ENCODE data around the gene SIRT4. TPM values are rescaled to one million over a fixed set of nuclear protein-coding genes. Genes with fewer than 3 reads are reported as not detected.
A peak's percentile ranks its signal among the peaks of the same experiment; 100 is the strongest.

The SIRT4 gene
- total RNA-seq, 2 donors from 2014 or later: 2.3 to 2.7 TPM

DNA sequence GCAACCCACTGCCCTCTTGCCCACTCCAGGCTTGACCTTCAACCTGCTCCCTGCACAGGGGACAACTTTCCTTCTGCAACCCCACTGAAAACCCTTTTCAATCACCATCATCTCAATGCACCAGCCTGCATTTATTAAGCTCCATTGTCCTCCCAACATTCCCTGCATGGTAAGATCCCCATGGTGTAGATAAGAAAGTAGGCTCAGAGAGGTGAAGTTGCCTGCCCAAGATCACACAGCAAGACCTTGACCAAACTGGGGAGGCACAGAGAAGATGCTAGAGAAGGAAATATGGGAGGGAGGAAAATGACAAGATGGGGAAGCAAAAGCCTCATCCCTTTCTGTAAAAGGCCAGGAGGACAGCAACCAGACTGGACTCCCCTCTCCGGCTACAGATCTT is 57.0 kb downstream of the SIRT4 start:
- Histone ChIP-seq H3K27ac (ENCODE audit: low read depth, low read length) (peak overlapping the region; percentile 67), H3K9me3 (ENCODE audit: control insufficient read depth, low read length) (no peaks in the 10 kb centered on the region), H3K9ac (ENCODE audit: extremely low read depth, low read length, poor library complexity, severe bottlenecking) (no peak overlapping the region), H3K27me3 (ENCODE audit: control insufficient read depth, insufficient read depth, low read length, poor library complexity, severe bottlenecking) (no peaks in the 10 kb centered on the region), H3K36me3 (ENCODE audit: control insufficient read depth, insufficient read depth, low read length) (peaks cover 83% of the 10 kb centered on the region), H3K4me1 (ENCODE audit: control insufficient read depth, insufficient read depth, low read length) (peaks cover 24% of the 10 kb centered on the region), H3K4me3 (ENCODE audit: low read length) (no peak overlapping the region)
- 100% methylated on average over 1 of the region's 1 CpG; no CpG with 5 or more reads in 1 of the 2 experiments for WGBS, 2 experiments (ENCODE audit: insufficient coverage in 1 of 2, insufficient read length in 1 of 2)
- H3K36me3 Mint-ChIP-seq (ENCODE audit: low read depth): peaks cover 84% of the 10 kb centered on the region
- peaks cover 40% of the 10 kb centered on the region for H3K4me1 Mint-ChIP-seq
- no peaks in the 10 kb centered on the region for H3K27me3 Mint-ChIP-seq (ENCODE audit: insufficient read depth)
- no peaks in the 10 kb centered on the region for H3K9me3 Mint-ChIP-seq
- peak overlapping the region; percentile 25 for H3K27ac Mint-ChIP-seq
- peak; percentile 51 for DNase-seq
- TF ChIP-seq, protein P1, sequence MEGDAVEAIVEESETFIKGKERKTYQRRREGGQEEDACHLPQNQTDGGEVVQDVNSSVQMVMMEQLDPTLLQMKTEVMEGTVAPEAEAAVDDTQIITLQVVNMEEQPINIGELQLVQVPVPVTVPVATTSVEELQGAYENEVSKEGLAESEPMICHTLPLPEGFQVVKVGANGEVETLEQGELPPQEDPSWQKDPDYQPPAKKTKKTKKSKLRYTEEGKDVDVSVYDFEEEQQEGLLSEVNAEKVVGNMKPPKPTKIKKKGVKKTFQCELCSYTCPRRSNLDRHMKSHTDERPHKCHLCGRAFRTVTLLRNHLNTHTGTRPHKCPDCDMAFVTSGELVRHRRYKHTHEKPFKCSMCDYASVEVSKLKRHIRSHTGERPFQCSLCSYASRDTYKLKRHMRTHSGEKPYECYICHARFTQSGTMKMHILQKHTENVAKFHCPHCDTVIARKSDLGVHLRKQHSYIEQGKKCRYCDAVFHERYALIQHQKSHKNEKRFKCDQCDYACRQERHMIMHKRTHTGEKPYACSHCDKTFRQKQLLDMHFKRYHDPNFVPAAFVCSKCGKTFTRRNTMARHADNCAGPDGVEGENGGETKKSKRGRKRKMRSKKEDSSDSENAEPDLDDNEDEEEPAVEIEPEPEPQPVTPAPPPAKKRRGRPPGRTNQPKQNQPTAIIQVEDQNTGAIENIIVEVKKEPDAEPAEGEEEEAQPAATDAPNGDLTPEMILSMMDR (conservative IDR thresholded peaks at IDR 0.05): no peak
- H3K4me3 Mint-ChIP-seq: no peak overlapping the region

DNA sequence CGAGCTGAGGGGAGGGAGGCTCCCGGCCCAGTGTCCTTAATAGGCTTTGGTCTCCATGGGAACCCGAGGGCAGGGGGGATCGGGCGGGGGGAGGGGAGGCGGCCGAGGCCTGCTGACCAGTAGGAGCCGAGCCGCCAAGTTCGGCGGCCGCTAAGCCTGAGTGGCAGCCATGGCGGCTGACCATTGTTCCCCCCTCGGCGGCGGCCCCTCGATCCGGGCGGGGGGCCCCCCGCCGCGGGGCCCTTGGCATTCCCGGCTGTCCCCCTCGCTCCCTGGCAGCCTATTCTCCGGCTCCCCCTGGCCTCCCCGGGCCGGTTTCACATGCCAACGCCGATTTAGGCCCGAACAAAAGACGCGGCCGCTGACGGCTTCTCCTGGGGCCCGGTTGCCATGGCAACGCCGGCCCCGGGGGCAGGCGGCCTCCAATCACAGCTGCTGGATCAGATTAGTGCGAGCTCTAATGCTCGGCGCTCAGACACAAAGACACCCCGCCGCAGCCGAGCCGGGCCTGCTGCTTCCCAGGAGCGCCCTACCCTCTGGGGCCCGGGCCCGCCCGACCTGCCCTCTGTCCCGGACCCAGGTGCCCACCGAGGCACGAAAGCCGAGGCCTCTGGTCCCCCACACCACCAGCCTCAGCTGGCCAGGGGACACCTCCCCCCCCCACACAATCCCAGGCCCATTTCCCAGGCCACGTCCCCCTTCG is 59.5 kb downstream of the SIRT4 start:
- H3K4me1 Mint-ChIP-seq: peaks cover 62% of the 10 kb centered on the region
- H3K4me1 ChIP-seq (ENCODE audit: control insufficient read depth, insufficient read depth, low read length): peaks cover 35% of the 10 kb centered on the region
- peak overlapping the region; percentile 47 for H3K4me3 ChIP-seq (ENCODE audit: low read length)
- H3K27ac ChIP-seq (ENCODE audit: low read depth, low read length): peak overlapping the region; percentile 100
- H3K36me3 Mint-ChIP-seq (ENCODE audit: low read depth): peaks cover 86% of the 10 kb centered on the region
- peaks cover 85% of the 10 kb centered on the region for H3K36me3 ChIP-seq (ENCODE audit: control insufficient read depth, insufficient read depth, low read length)
- DNase-seq: peak; percentile 99
- H3K9me3 ChIP-seq (ENCODE audit: control insufficient read depth, low read length): no peaks in the 10 kb centered on the region
- peak overlapping the region; percentile 48 for H3K4me3 Mint-ChIP-seq
- H3K9ac ChIP-seq (ENCODE audit: extremely low read depth, low read length, poor library complexity, severe bottlenecking): peak overlapping the region; percentile 91
- no peaks in the 10 kb centered on the region for H3K27me3 ChIP-seq (ENCODE audit: control insufficient read depth, insufficient read depth, low read length, poor library complexity, severe bottlenecking)
- H3K27ac Mint-ChIP-seq: peak overlapping the region; percentile 97
- TF ChIP-seq, protein P1 (conservative IDR thresholded peaks at IDR 0.05): no peak
- WGBS, 2 experiments (ENCODE audit: insufficient coverage in 1 of 2, insufficient read length in 1 of 2): 4 to 5% methylated on average over 16 to 56 of the region's 56 CpGs
- H3K9me3 Mint-ChIP-seq: no peaks in the 10 kb centered on the region
- no peaks in the 10 kb centered on the region for H3K27me3 Mint-ChIP-seq (ENCODE audit: insufficient read depth)

Other genes starting within 250 kb of the SIRT4 start
- gene RAB35, start 185.6 kb upstream of the SIRT4 start, total RNA-seq: 10 to 100 TPM; 32.4 to 36.6 TPM
- 100 to 1,000 TPM; 133 to 143 TPM for gene GCN1, start 107.6 kb upstream of the SIRT4 start, total RNA-seq
- 1,000 to 10,000 TPM; 2,153 to 2,485 TPM for gene RPLP0, start 101.2 kb upstream of the SIRT4 start, total RNA-seq
- gene PXN, start 36.6 kb upstream of the SIRT4 start, total RNA-seq: 10 to 100 TPM; 58.4 to 92.7 TPM
- 1,000 to 10,000 TPM; 4,079 to 4,491 TPM for gene RNU4-2, start 10.4 kb upstream of the SIRT4 start, total RNA-seq
- gene RNU4-1, start 9.1 kb upstream of the SIRT4 start, total RNA-seq: 1,000 to 10,000 TPM; 4,032 to 4,837 TPM
- not detected for gene PLA2G1B, start 25.5 kb downstream of the SIRT4 start, total RNA-seq
- 100 to 1,000 TPM in 1 of 2 donors, 10 to 100 TPM in 1; 92.8 to 105 TPM for gene MSI1, start 66.8 kb downstream of the SIRT4 start, total RNA-seq
- 100 to 1,000 TPM; 344 to 354 TPM for gene COX6A1, start 135.8 kb downstream of the SIRT4 start, total RNA-seq
- 10 to 100 TPM; 31.6 to 34.8 TPM for gene TRIAP1, start 144.1 kb downstream of the SIRT4 start, total RNA-seq
- 10 to 100 TPM; 24.5 to 33.2 TPM for gene GATC, start 144.1 kb downstream of the SIRT4 start, total RNA-seq
- gene SRSF9, start 167.4 kb downstream of the SIRT4 start, total RNA-seq: 100 to 1,000 TPM; 291 to 324 TPM
- 100 to 1,000 TPM; 326 to 424 TPM for gene DYNLL1, start 193.8 kb downstream of the SIRT4 start, total RNA-seq
- gene COQ5, start 226.8 kb downstream of the SIRT4 start, total RNA-seq: 10 to 100 TPM; 35.5 to 55.1 TPM
- gene RNF10, start 232.0 kb downstream of the SIRT4 start, total RNA-seq: 100 to 1,000 TPM; 167 to 182 TPM

All from endodermal cell (in vitro differentiated cells).